HG03354 (cell line): Measurements from ENCODE around the gene SNAP29.
A peak's percentile ranks its signal among the peaks of the same experiment; 100 is the strongest.
"Not testable (repeated sequence)": the region's sequence is repeated elsewhere in the genome, so short reads cannot be mapped to it uniquely, and the experiment has no call there.

Experiments
- ATAC-seq: cut with Tn5 transposase; IDR thresholded peaks from one replicate; pipeline ENCODE4 v1.9.1; 2021; ENCODE audit warnings: mild to moderate bottlenecking; ENCODE audit not compliant: unreplicated experiment, poor library complexity, severe bottlenecking

SNAP29 gene

GRCh38 chr22:20889025-20889704, 30.4 kb downstream of the SNAP29 start:
- ATAC-seq, result no peak

- ATAC-seq, result no peak
Observed at GRCh38 chr22:20889904-20890540, 31.2 kb downstream of the SNAP29 start.

- no peak for ATAC-seq
Observed at GRCh38 chr22:20890975-20891374, 32.2 kb downstream of the SNAP29 start.

GRCh38 chr22:20897737-20898136, 38.9 kb downstream of the SNAP29 start:
- not testable (repeated sequence) for ATAC-seq

GRCh38 chr22:20899827-20900423, 41.1 kb downstream of the SNAP29 start:
- no peak for ATAC-seq

- not testable (repeated sequence) for ATAC-seq
Observed at GRCh38 chr22:20901093-20902033, 42.6 kb downstream of the SNAP29 start.

GRCh38 chr22:20903093-20903492, 44.3 kb downstream of the SNAP29 start:
- no peak for ATAC-seq

GRCh38 chr22:20904008-20904979, 45.5 kb downstream of the SNAP29 start:
- ATAC-seq, result no peak

GRCh38 chr22:20904980-20905355, 46.2 kb downstream of the SNAP29 start:
- no peak for ATAC-seq

GRCh38 chr22:20905415-20906386, 46.9 kb downstream of the SNAP29 start:
- ATAC-seq, result no peak

GRCh38 chr22:20906387-20906767, 47.6 kb downstream of the SNAP29 start:
- no peak for ATAC-seq

GRCh38 chr22:20908717-20909116, 49.9 kb downstream of the SNAP29 start:
- ATAC-seq, result not testable (repeated sequence)

GRCh38 chr22:20909543-20910303, 50.9 kb downstream of the SNAP29 start:
- ATAC-seq, result no peak

- no peak for ATAC-seq
Observed at GRCh38 chr22:20912494-20912893, 53.7 kb downstream of the SNAP29 start.

- peak; percentile 87 for ATAC-seq
Observed at GRCh38 chr22:20916916-20917810, 58.4 kb downstream of the SNAP29 start, which contains the start of gene CRKL. Gene CRKL (plus strand): TSS chr22:20917407. CDS start chr22:20917935, 528 bp downstream.

- no peak for ATAC-seq
Observed at GRCh38 chr22:20918663-20919218, 59.9 kb downstream of the SNAP29 start.
